Head of caudate nucleus (tissue), 42 donors: Measurements from ENCODE around the gene BCL7A.
"Not testable (repeated sequence)": the region's sequence is repeated elsewhere in the genome, so short reads cannot be mapped to it uniquely, and the experiment has no call there.

Source experiments
- DNase-seq, 42 donors: peaks; one replicate each; pipeline versions ENCODE4 v3.0.0 to v3.0.0-alpha.2; 2020 to 2021; ENCODE audit warnings: mixed read lengths in 7 of 42
- intact Hi-C: fragments of 100-400 bp; cut with DNase I; formaldehyde crosslinking; loops from one replicate; pipeline ENCODE4 v1.15.0; 2022

Gene BCL7A

GRCh38 chr12:122021822-122022392 lies at the start of gene BCL7A:
Gene BCL7A (plus strand): TSS chr12:122021884. CDS start chr12:122022092, 208 bp downstream.
- intact Hi-C loops: loop anchor here (10.0 kb wide), 1 partner anchor 107 kb away; the partner anchor contains the start of gene CFAP251
- DNase-seq: peak; percentile 57 to 90 (median 78)

- peak in 1 of 42 donors; percentile 23 for DNase-seq
- intact Hi-C loops: no loop called here
Measured at GRCh38 chr12:121974026-121974985, 47.4 kb upstream of the BCL7A start.

GRCh38 chr12:121975021-121975420 lies 46.7 kb upstream of the BCL7A start:
- DNase-seq: no peak
- intact Hi-C loops: no loop called here

- no peak for DNase-seq
- intact Hi-C loops: no loop called here
Measured at GRCh38 chr12:121976950-121977349, 44.7 kb upstream of the BCL7A start.

GRCh38 chr12:121980191-121980891 lies 41.3 kb upstream of the BCL7A start:
- intact Hi-C loops: no loop called here
- DNase-seq: peak in 1 of 42 donors; percentile 22

- DNase-seq: no peak
- intact Hi-C loops: no loop called here
Measured at GRCh38 chr12:121980892-121981272, 40.8 kb upstream of the BCL7A start.

GRCh38 chr12:121981456-121981855 lies 40.2 kb upstream of the BCL7A start:
- DNase-seq: no peak
- intact Hi-C loops: no loop called here

GRCh38 chr12:121982950-121983349 lies 38.7 kb upstream of the BCL7A start:
- intact Hi-C loops: no loop called here
- DNase-seq: no peak

GRCh38 chr12:121983536-121984210 lies 38.0 kb upstream of the BCL7A start:
- intact Hi-C loops: no loop called here
- DNase-seq: no peak

GRCh38 chr12:121986489-121987245 lies 35.0 kb upstream of the BCL7A start:
- intact Hi-C loops: no loop called here
- no peak for DNase-seq

- DNase-seq, intact Hi-C loops: not testable (repeated sequence)
Measured at GRCh38 chr12:121988519-121988918, 33.2 kb upstream of the BCL7A start.

GRCh38 chr12:121989276-121990113 lies 32.2 kb upstream of the BCL7A start:
- intact Hi-C loops: no loop called here
- DNase-seq: no peak

- intact Hi-C loops: no loop called here
- no peak for DNase-seq
Measured at GRCh38 chr12:121990114-121990647, 31.5 kb upstream of the BCL7A start.

- intact Hi-C loops: no loop called here
- DNase-seq: no peak
Measured at GRCh38 chr12:121990692-121991603, 30.7 kb upstream of the BCL7A start.

- intact Hi-C loops: no loop called here
- peak in 41 of 42 donors; percentile 10 to 83 (median 56) for DNase-seq
Measured at GRCh38 chr12:121992059-121992879, 29.4 kb upstream of the BCL7A start.
